Measurements from ENCODE around the gene TMEM147. TPM values are rescaled to one million over a fixed set of nuclear protein-coding genes. Genes with fewer than 3 reads are reported as not detected.

Gene TMEM147
- polyA plus RNA-seq, 3 donors: 86.7 to 140 (median 107) TPM

- 69 to 74% (median 71%) methylated on average over 7 of the region's 7 CpGs for WGBS, 3 donors
Observed at GRCh38 chr19:35540356-35540927, 5.0 kb upstream of the TMEM147 start.

GRCh38 chr19:35542209-35542608 is 3.2 kb upstream of the TMEM147 start:
- WGBS, 3 donors: 94 to 96% (median 94%) methylated on average over 11 of the region's 11 CpGs
- H3K27ac ChIP-seq (ENCODE audit: low read depth, low read length): no peak overlapping the region

More at GRCh38 chr19:35540356-35540927, 5.0 kb upstream of the TMEM147 start:
- H3K27ac ChIP-seq (ENCODE audit: low read depth, low read length): no peak overlapping the region

GRCh38 chr19:35543280-35544109 is 1.9 kb upstream of the TMEM147 start:
- WGBS, 3 donors: 95 to 99% (median 97%) methylated on average over 15 of the region's 15 CpGs
- H3K27ac ChIP-seq (ENCODE audit: low read depth, low read length): no peak overlapping the region

GRCh38 chr19:35544110-35544802 is 1.2 kb upstream of the TMEM147 start:
- WGBS, 3 donors: 80 to 83% (median 82%) methylated on average over 3 of the region's 3 CpGs
- H3K27ac ChIP-seq (ENCODE audit: low read depth, low read length): no peak overlapping the region

GRCh38 chr19:35545855-35546381 is 492 bp downstream of the TMEM147 start:
- 1 to 5% (median 2%) methylated on average over 23 to 27 of the region's 27 CpGs for WGBS, 3 donors
- H3K27ac ChIP-seq (ENCODE audit: low read depth, low read length): no peak overlapping the region

GRCh38 chr19:35546532-35546931 is 1.1 kb downstream of the TMEM147 start:
- no peak overlapping the region for H3K27ac ChIP-seq (ENCODE audit: low read depth, low read length)
- WGBS, 3 donors: 59 to 92% (median 86%) methylated on average over 8 of the region's 8 CpGs

- H3K27ac ChIP-seq (ENCODE audit: low read depth, low read length): no peak overlapping the region
- 12 to 23% (median 22%) methylated on average over 6 of the region's 6 CpGs for WGBS, 3 donors
Observed at GRCh38 chr19:35549174-35549788, 3.9 kb downstream of the TMEM147 start.

GRCh38 chr19:35549879-35550523 is 4.6 kb downstream of the TMEM147 start:
- 36 to 91% (median 88%) methylated on average over 15 of the region's 15 CpGs for WGBS, 3 donors
- H3K27ac ChIP-seq (ENCODE audit: low read depth, low read length): no peak overlapping the region

- no peak overlapping the region for H3K27ac ChIP-seq (ENCODE audit: low read depth, low read length)
- WGBS, 3 donors: 78 to 86% (median 82%) methylated on average over 21 of the region's 21 CpGs
Observed at GRCh38 chr19:35551091-35551810, 5.8 kb downstream of the TMEM147 start.

GRCh38 chr19:35552534-35553384 is 7.3 kb downstream of the TMEM147 start:
- H3K27ac ChIP-seq (ENCODE audit: low read depth, low read length): no peak overlapping the region
- 76 to 77% (median 77%) methylated on average over 13 of the region's 13 CpGs for WGBS, 3 donors

- WGBS, 3 donors: 69 to 76% (median 70%) methylated on average over 12 to 14 of the region's 14 CpGs
Observed at GRCh38 chr19:35553385-35554000, 8.1 kb downstream of the TMEM147 start.

GRCh38 chr19:35554076-35554475 is 8.7 kb downstream of the TMEM147 start:
- 74 to 78% (median 74%) methylated on average over 5 of the region's 5 CpGs for WGBS, 3 donors
- no peak overlapping the region for H3K27ac ChIP-seq (ENCODE audit: low read depth, low read length)

More at GRCh38 chr19:35553385-35554000, 8.1 kb downstream of the TMEM147 start:
- H3K27ac ChIP-seq (ENCODE audit: low read depth, low read length): no peak overlapping the region

- 69 to 76% (median 73%) methylated on average over 28 to 30 of the region's 30 CpGs for WGBS, 3 donors
Observed at GRCh38 chr19:35555301-35556005, 10.0 kb downstream of the TMEM147 start.

GRCh38 chr19:35556025-35556590 is 10.7 kb downstream of the TMEM147 start:
- 84 to 90% (median 85%) methylated on average over 9 of the region's 9 CpGs for WGBS, 3 donors
- no peak overlapping the region for H3K27ac ChIP-seq (ENCODE audit: low read depth, low read length)

More at GRCh38 chr19:35555301-35556005, 10.0 kb downstream of the TMEM147 start:
- H3K27ac ChIP-seq (ENCODE audit: low read depth, low read length): no peak overlapping the region

- H3K27ac ChIP-seq (ENCODE audit: low read depth, low read length): no peak overlapping the region
- WGBS, 3 donors: 80 to 85% (median 84%) methylated on average over 16 of the region's 16 CpGs
Observed at GRCh38 chr19:35556846-35557538, 11.6 kb downstream of the TMEM147 start.

All from adipose tissue (tissue), 3 donors.